ENCODE data around the gene TBC1D7. TPM values are rescaled to one million over a fixed set of nuclear protein-coding genes. Genes with fewer than 3 reads are reported as not detected.

Gene TBC1D7
- total and polyA plus RNA-seq, 2 experiments from 2014 or later = 8.5 to 25.8 TPM

- Histone ChIP-seq H3K9ac (no peak overlapping the region), H3K27ac (no peak overlapping the region), H3K79me2 (ENCODE audit: insufficient read depth) (no peaks in the 10 kb centered on the region), H3K36me3 (ENCODE audit: low read depth) (no peaks in the 10 kb centered on the region), H3K27me3 (replicated peaks; ENCODE audit: insufficient read depth) (peaks cover 34% of the 10 kb centered on the region), H2AFZ (no peak overlapping the region), H3K9me2 (ENCODE audit: insufficient read depth) (no peaks in the 10 kb centered on the region), H3K9me3 (ENCODE audit: low read depth) (no peaks in the 10 kb centered on the region), H3K4me3 (no peak overlapping the region), H3K4me1 (ENCODE audit: insufficient read depth) (no peaks in the 10 kb centered on the region), H3F3A (ENCODE audit: insufficient read depth) (no peaks in the 10 kb centered on the region), H3K4me2 (ENCODE audit: unreplicated experiment) (no peak overlapping the region), H4K20me1 (ENCODE audit: insufficient read depth) (no peaks in the 10 kb centered on the region)
- peak; percentile 8 for DNase-seq
- 62 to 65% methylated on average over 1 of the region's 1 CpG for WGBS, 2 experiments (ENCODE audit: low coverage in 1 of 2, low lambda C conversion rate in 2 of 2, missing lambda C conversion rate in 2 of 2)
- in situ Hi-C loops (cut with MboI) = no loop called here
- TF ChIP-seq EZH2 (IDR thresholded peaks at IDR 0.05; ENCODE audit: insufficient read depth, poor library complexity, severe bottlenecking) = no peak
- no peak for TF ChIP-seq EZH2phosphoT487 (IDR thresholded peaks at IDR 0.05; ENCODE audit: insufficient read depth, low read depth)
These were observed 65.8 kb downstream of the TBC1D7 start for GRCh38 chr6:13262302-13263230.

GRCh38 chr6:13261464-13261994 is 66.8 kb downstream of the TBC1D7 start:
- no peak for DNase-seq
- no peak overlapping the region for H3K9ac ChIP-seq
- no peaks in the 10 kb centered on the region for H3K9me3 ChIP-seq (ENCODE audit: low read depth)
- no peaks in the 10 kb centered on the region for H4K20me1 ChIP-seq (ENCODE audit: insufficient read depth)
- no peak overlapping the region for H3K4me2 ChIP-seq (ENCODE audit: unreplicated experiment)
- in situ Hi-C loops (cut with MboI) = no loop called here
- no peaks in the 10 kb centered on the region for H3K79me2 ChIP-seq (ENCODE audit: insufficient read depth)
- TF ChIP-seq EZH2phosphoT487 (IDR thresholded peaks at IDR 0.05; ENCODE audit: insufficient read depth, low read depth) (no peak), EZH2 (IDR thresholded peaks at IDR 0.05; ENCODE audit: insufficient read depth, poor library complexity, severe bottlenecking) (no peak)
- no peaks in the 10 kb centered on the region for H3K9me2 ChIP-seq (ENCODE audit: insufficient read depth)
- H3K27ac ChIP-seq = no peak overlapping the region
- H3K4me3 ChIP-seq = no peak overlapping the region
- no peak overlapping the region for H2AFZ ChIP-seq
- whole genome bisulfite sequencing, 2 experiments (ENCODE audit: low coverage in 1 of 2, low lambda C conversion rate in 2 of 2, missing lambda C conversion rate in 2 of 2) = 91 to 97% methylated on average over 1 of the region's 1 CpG
- no peaks in the 10 kb centered on the region for H3K4me1 ChIP-seq (ENCODE audit: insufficient read depth)
- no peaks in the 10 kb centered on the region for H3F3A ChIP-seq (ENCODE audit: insufficient read depth)
- H3K27me3 ChIP-seq (replicated peaks; ENCODE audit: insufficient read depth) = peaks cover 28% of the 10 kb centered on the region
- no peaks in the 10 kb centered on the region for H3K36me3 ChIP-seq (ENCODE audit: low read depth)

- H3K79me2 ChIP-seq (ENCODE audit: insufficient read depth) = no peaks in the 10 kb centered on the region
- no peaks in the 10 kb centered on the region for H3K9me2 ChIP-seq (ENCODE audit: insufficient read depth)
- TF ChIP-seq EZH2phosphoT487 (IDR thresholded peaks at IDR 0.05; ENCODE audit: insufficient read depth, low read depth) = no peak
- no peak for TF ChIP-seq EZH2 (IDR thresholded peaks at IDR 0.05; ENCODE audit: insufficient read depth, poor library complexity, severe bottlenecking)
- no peak overlapping the region for H2AFZ ChIP-seq
- in situ Hi-C loops (cut with MboI) = no loop called here
- WGBS, 2 experiments (ENCODE audit: low coverage in 1 of 2, low lambda C conversion rate in 2 of 2, missing lambda C conversion rate in 2 of 2) = 91 to 93% methylated on average over 5 of the region's 5 CpGs
- no peaks in the 10 kb centered on the region for H3F3A ChIP-seq (ENCODE audit: insufficient read depth)
- H3K4me1 ChIP-seq (ENCODE audit: insufficient read depth) = no peaks in the 10 kb centered on the region
- no peak overlapping the region for H3K27ac ChIP-seq
- H3K4me2 ChIP-seq (ENCODE audit: unreplicated experiment) = no peak overlapping the region
- no peak overlapping the region for H3K9ac ChIP-seq
- H4K20me1 ChIP-seq (ENCODE audit: insufficient read depth) = no peaks in the 10 kb centered on the region
- H3K36me3 ChIP-seq (ENCODE audit: low read depth) = no peaks in the 10 kb centered on the region
- DNase-seq = no peak
- H3K9me3 ChIP-seq (ENCODE audit: low read depth) = no peaks in the 10 kb centered on the region
- no peak overlapping the region for H3K4me3 ChIP-seq
- peaks cover 21% of the 10 kb centered on the region for H3K27me3 ChIP-seq (replicated peaks; ENCODE audit: insufficient read depth)
These were observed 67.5 kb downstream of the TBC1D7 start for GRCh38 chr6:13260831-13261230.

- no peak for DNase-seq
- TF ChIP-seq EZH2phosphoT487 (IDR thresholded peaks at IDR 0.05; ENCODE audit: insufficient read depth, low read depth) (no peak), EZH2 (IDR thresholded peaks at IDR 0.05; ENCODE audit: insufficient read depth, poor library complexity, severe bottlenecking) (no peak)
These were observed 68.2 kb downstream of the TBC1D7 start for GRCh38 chr6:13260101-13260598.

More at GRCh38 chr6:13260101-13260598, 68.2 kb downstream of the TBC1D7 start:
- no peak overlapping the region for H3K4me2 ChIP-seq (ENCODE audit: unreplicated experiment)
- no peaks in the 10 kb centered on the region for H3K9me3 ChIP-seq (ENCODE audit: low read depth)
- peaks cover 16% of the 10 kb centered on the region for H3K27me3 ChIP-seq (replicated peaks; ENCODE audit: insufficient read depth)
- H3K4me3 ChIP-seq = no peak overlapping the region
- H2AFZ ChIP-seq = no peak overlapping the region
- no peaks in the 10 kb centered on the region for H3K4me1 ChIP-seq (ENCODE audit: insufficient read depth)
- H3K9me2 ChIP-seq (ENCODE audit: insufficient read depth) = no peaks in the 10 kb centered on the region
- 94 to 95% methylated on average over 7 of the region's 7 CpGs for WGBS, 2 experiments (ENCODE audit: low coverage in 1 of 2, low lambda C conversion rate in 2 of 2, missing lambda C conversion rate in 2 of 2)
- H3K79me2 ChIP-seq (ENCODE audit: insufficient read depth) = no peaks in the 10 kb centered on the region
- H3K36me3 ChIP-seq (ENCODE audit: low read depth) = no peaks in the 10 kb centered on the region
- H3K27ac ChIP-seq = no peak overlapping the region
- no peaks in the 10 kb centered on the region for H3F3A ChIP-seq (ENCODE audit: insufficient read depth)
- no peak overlapping the region for H3K9ac ChIP-seq
- no peaks in the 10 kb centered on the region for H4K20me1 ChIP-seq (ENCODE audit: insufficient read depth)
- in situ Hi-C loops (cut with MboI) = no loop called here

All from GM23248 (cell line).